Stimulated activated CD8-positive, alpha-beta memory T cell treated with anti-CD3 and anti-CD28 coated beads, Interleukin-4, amount 100 ng/mL, for 1 hour (primary cell): ENCODE measurements around the gene SMAD3.
"Not testable (repeated sequence)": the region's sequence is repeated elsewhere in the genome, so short reads cannot be mapped to it uniquely, and the experiment has no call there.

Experiments used
- DNase-seq, 2 donors: peaks; one replicate each; pipeline ENCODE4 v3.0.0-alpha.2; 2020; ENCODE audit warnings: low read depth in 2 of 2, low spot score in 1 of 2

SMAD3 gene

GRCh38 chr15:67108122-67108961 is 42.9 kb downstream of the SMAD3 start:
- no peak for DNase-seq

DNA sequence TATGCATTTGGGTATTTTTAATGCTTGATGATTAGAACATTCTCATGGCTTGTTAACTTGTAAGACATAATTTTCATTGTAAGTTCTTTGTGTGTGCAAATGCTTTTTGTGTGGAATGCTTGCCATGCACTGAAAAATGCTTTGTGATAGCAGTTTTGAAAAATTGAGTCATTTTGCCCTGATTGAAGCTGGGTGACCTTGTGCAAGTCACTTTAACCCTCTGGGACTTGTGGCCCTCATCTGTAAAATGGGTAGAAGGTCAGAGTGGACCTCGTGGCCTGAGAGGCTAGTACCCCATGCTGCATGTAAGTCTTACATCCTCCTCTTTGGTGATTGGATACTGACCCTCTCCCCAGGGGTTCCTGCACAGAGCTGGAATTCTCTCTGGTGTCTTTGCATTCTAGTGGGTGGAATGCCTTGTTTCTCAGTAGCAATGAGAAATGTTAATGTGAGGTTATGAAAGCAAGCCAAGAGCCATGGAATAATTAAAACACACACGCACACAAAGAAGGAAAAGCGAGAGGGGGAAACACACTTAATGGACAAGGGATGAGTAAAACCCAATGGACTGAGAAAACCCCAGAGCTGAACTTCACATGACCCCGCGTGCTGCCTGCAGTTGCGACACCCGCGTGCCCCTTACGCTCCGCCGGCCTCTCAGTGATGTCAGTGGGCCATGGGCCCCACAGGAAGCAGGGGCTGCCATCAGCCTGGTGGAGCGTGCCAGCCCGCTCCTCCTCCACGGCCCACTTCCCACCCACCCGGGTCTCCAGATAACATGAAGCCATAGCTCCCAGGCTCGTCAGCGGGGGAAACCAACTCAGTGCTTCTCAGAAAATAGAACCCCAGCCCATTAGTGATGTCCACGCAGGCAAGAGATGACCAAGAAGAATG is 44.0 kb downstream of the SMAD3 start:
- DNase-seq: no peak

DNA sequence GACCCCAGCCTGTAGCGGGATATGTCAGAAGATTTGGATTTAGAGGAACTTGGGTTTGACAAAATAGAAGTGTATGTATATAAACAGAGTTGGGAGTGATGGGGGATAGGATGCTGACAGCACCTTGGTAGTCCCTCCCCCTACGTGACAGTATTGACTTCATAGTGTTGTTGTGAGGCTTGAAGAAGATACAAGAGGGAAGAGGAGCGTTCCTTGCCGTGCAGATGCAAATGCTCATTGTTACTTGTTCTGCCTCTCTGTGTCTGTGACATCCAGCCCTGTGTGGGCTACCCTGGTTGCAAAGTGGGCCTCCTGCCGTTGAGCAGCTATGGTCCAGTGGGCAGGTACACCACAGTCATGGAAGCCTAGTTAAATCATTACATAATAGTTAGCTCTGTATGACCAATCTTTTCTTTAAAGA is 45.0 kb downstream of the SMAD3 start:
- DNase-seq: no peak

DNA sequence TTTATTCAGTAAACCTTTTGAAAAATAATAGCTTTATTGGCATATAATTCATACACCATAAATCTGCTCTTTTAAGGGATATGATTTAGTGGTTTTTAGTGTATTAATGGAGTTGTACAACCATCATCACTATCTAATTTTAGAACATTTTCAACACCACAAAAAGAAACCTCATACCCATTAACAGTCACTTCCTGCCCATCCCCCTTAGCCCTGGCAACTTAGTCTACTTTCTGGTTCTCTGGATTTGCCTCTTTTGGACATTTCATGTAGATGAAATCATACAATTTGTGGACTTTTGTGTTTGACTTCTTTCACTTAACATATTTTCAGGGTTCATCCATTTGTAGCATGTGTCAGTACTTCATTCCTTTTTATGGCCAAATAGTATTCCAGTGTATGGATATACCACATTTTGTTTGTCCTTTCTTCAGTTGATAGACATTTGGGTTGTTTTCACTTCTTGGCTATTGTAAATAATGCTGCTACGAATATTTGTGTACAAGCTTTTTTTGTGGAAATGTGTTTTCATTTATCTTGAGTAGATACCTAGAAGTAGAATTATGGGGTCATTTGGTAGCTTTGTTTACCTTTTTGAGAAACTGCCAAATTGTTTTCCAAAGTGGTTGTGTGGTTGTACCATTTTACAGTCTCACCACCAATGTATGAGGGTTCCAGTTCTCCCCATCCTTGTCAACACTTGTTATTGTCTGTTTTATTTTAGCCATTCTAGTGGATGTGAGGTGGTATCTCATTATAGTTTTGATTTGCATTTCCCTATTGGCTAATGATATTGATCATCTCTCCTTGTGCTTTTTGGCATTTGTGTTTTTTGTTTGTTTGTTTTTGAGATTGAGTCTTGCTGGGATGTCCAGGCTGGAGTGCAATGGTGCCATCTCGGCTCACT is 45.8 kb downstream of the SMAD3 start:
- DNase-seq: no peak

- DNase-seq: no peak
Observed at GRCh38 chr15:67114046-67114445, 48.6 kb downstream of the SMAD3 start.

- no peak for DNase-seq
Observed at GRCh38 chr15:67114846-67115585, 49.6 kb downstream of the SMAD3 start.

GRCh38 chr15:67115586-67115969 is 50.2 kb downstream of the SMAD3 start:
- no peak for DNase-seq

GRCh38 chr15:67116742-67117141 is 51.3 kb downstream of the SMAD3 start:
- no peak for DNase-seq

DNA sequence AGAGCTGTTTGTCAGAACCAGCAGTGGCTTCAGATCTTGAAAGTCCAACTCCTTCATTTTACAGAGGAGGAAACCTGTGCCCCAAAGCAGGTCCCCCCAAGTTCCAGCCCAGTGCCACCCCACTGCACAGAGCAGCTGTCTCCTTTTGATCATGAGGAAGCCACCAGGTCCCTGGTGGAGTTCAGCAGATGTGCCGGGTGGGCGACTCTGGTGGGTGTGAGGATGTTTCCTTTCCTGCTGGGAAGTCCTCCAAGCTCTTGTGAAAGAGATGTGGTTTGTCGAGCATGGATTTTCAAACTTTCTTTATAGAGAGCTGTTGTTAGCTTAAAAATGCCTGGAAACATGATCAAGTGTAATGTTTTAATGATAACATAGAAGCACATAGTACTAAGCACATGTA is 52.0 kb downstream of the SMAD3 start:
- DNase-seq: no peak

DNA sequence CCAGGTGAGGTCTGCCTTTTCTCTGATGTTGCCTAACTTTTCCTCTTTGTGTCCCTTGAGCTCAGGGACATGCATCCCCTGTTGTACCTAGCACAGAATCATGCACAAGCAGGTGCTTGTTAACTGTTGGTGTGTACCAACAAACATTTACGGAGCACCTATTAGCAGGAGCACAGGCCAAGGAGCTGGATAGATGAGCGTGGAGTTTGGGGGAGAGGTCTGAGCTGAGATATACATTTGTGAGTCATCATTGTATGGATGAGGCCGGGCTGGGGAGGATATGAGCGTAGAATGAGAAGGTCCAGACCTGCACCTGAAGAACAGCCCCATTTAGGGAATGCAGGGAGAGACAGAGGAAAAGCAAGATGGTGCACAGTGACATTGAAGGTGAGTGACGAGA is 53.4 kb downstream of the SMAD3 start:
- no peak for DNase-seq

- no peak for DNase-seq
Observed at GRCh38 chr15:67119238-67119846, 53.9 kb downstream of the SMAD3 start.

DNA sequence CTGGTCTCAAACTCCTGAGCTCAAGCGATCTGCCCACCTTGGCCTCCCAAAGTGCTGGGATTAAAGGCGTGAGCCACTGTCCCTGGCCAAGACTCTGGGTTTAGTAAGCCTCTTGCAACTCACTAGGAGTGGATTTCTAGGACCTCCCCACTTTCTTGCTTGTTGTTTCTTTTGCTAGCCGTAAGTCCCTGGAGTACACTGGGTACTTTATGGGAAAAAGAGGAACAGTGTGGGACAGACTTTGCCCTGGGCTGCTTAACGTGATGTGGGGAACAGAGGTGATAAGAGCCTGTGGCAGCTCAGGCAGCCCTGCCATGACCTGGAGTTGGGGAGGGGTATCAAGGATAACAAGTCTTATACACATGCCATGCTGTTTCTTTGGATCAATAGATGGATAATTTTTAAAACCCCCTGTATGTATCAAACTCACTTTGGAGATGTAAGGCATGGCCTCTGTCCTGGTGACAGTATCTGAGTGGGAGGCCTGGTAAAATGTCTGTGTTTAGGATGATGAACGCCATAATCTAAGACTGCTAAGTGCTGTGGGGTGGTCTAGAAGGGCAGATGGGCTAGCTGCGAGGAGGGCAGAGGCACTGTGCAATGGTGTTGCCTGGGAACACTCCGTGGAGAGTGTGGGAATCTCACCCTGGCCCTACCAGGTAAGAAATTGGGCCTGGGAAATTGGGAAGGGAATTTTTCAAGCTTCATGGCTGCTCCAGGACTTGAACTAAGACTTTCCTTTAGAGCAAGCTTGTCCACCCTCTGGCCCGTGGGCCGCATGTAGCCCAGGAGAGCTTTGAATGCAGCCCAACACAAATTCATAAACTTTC is 54.8 kb downstream of the SMAD3 start:
- DNase-seq: no peak

GRCh38 chr15:67120839-67121643 is 55.6 kb downstream of the SMAD3 start:
- peak; percentile 66 to 79 for DNase-seq

- no peak for DNase-seq
Observed at GRCh38 chr15:67121644-67122605, 56.5 kb downstream of the SMAD3 start.

- not testable (repeated sequence) for DNase-seq
Observed at GRCh38 chr15:67122816-67123215, 57.4 kb downstream of the SMAD3 start.

GRCh38 chr15:67123291-67123690 is 57.9 kb downstream of the SMAD3 start:
- DNase-seq: not testable (repeated sequence)

DNA sequence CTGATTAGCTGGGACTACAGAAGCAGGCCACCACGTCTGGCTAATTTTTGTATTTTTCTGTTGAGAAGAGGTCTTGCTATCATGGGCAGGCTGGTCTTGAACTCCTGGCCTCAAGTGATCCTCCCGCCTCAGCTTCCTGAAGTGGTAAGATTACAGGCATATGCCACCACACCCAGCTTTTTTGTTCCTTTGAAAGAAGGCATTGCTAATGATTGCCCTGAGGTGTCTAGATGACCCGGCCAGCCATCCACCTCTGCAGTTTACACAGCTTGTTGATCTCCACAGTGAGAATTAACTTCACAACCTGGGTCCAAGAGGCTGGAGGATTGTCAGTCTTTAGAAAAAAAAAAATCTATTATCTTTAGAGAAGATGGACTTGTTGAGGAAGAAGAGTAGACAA is 58.7 kb downstream of the SMAD3 start:
- DNase-seq: no peak
